ENCODE data around the gene APOC4.

GRCh38 chr19:44968670-44969069 is 26.6 kb downstream of the APOC4 start:
- TF ChIP-seq CTCF (tag by site-specific recombination; IDR thresholded peaks at IDR 0.05): no peak
- no peak for TF ChIP-seq ZNF433 (tag by site-specific recombination; IDR thresholded peaks at IDR 0.05; ENCODE audit: low read depth)
- TF ChIP-seq ZNF776 (tag by site-specific recombination; IDR thresholded peaks at IDR 0.05; ENCODE audit: borderline replicate concordance): no peak
